Breast epithelium (tissue), 4 donors: Measurements from ENCODE around the gene MPDU1. TPM values are rescaled to one million over a fixed set of nuclear protein-coding genes. Genes with fewer than 3 reads are reported as not detected.
"Not testable (repeated sequence)": the region's sequence is repeated elsewhere in the genome, so short reads cannot be mapped to it uniquely, and the experiment has no call there.

Experiments used
- DNase-seq, 2 donors: peaks; one replicate each; pipeline ENCODE4 v3.0.0-alpha.2; 2019; ENCODE audit warnings: low spot score in 2 of 2
- H3K27ac ChIP-seq, 2 donors: fragments of 200-600 bp; sonication (generic) in 1 of 2; one replicate each; pipeline ENCODE4 v1.5.1; 2016 to 2019; ENCODE audit warnings: mild to moderate bottlenecking in 1 of 2
- H3K27me3 ChIP-seq, 2 donors: fragments of 200-600 bp; sonication (generic) in 1 of 2; one replicate each; pipeline versions ENCODE4 v1.5.1 to v1.6.0; 2017 to 2019; ENCODE audit warnings: control low read depth in 1 of 2, mild to moderate bottlenecking in 1 of 2
- H3K36me3 ChIP-seq: fragments of 200-600 bp; one replicate; pipeline ENCODE4 v1.5.1; 2019
- H3K4me1 ChIP-seq, 2 donors: fragments of 200-600 bp; sonication (generic); one replicate each; pipeline ENCODE4 v1.5.1; 2016 to 2019; ENCODE audit warnings: control low read depth in 1 of 2
- H3K4me3 ChIP-seq, 3 donors: fragments of 200-600 bp; sonication (generic); 1 replicate in 2 of 3; 2 replicates in 1 of 3; pipeline ENCODE4 v1.5.1; 2016 to 2019; ENCODE audit warnings: mild to moderate bottlenecking in 3 of 3, moderate library complexity in 2 of 3
- H3K9me3 ChIP-seq, 2 donors: fragments of 200-600 bp; sonication (generic) in 1 of 2; one replicate each; pipeline ENCODE4 v1.5.1; 2016 to 2019; ENCODE audit warnings: control low read depth in 1 of 2
- POLR2A ChIP-seq: fragments of 450-650 bp; IDR thresholded peaks from one replicate; pipeline ENCODE4 v1.6.1; 2016; ENCODE audit warnings: antibody characterized with exemption, mild to moderate bottlenecking, moderate library complexity
- POLR2AphosphoS5 ChIP-seq, 3 donors: sonication (generic); formaldehyde crosslinking; IDR thresholded peaks; one replicate each; pipeline ENCODE4 v1.6.1; 2017; ENCODE audit warnings: antibody characterized with exemption in 3 of 3
- intact Hi-C: fragments of 100-400 bp; cut with DNase I; formaldehyde crosslinking; loops from one replicate; pipeline ENCODE4 v1.15.1; 2023; ENCODE audit warnings: low total_unique reads
- total RNA-seq, 3 donors: library from RNA; depleted of rRNA; stranded (reverse); fragments of >200 nt; gene quantifications; one replicate each; pipeline ENCODE4 v1.1.0, GENCODE V29; 2016
- TF ChIP-seq, protein P1 (sequence below), 3 donors: fragments of 450-650 bp; IDR thresholded peaks; one replicate each; pipeline ENCODE4 v1.5.1; 2016 to 2017; ENCODE audit warnings: antibody characterized with exemption in 3 of 3, mild to moderate bottlenecking in 3 of 3, moderate library complexity in 3 of 3

The MPDU1 gene
- total RNA-seq, 3 donors from 2014 or later = 66.6 to 140 (median 74.4) TPM

DNA sequence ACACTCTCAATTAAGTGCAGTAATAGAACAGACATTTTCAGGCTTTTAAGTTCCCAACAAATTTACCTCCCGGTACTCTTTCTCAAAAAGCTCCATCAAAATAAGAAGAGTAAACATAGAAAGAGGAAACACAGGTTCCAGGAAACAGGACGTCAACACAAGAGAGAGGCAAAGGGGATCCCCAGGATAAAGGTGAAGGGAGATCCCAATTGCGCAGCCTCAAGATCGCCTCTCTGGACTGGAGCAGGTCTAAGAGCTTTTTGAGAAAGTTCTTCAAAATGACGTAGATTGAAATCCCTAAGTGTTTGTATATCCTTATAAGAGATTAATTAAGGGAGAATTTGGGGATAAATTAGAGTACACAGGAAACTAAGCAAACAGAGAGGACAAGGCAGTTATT is 35.0 kb downstream of the MPDU1 start:
- H3K27ac ChIP-seq = no peak overlapping the region
- no peaks in the 10 kb centered on the region for H3K27me3 ChIP-seq
- intact Hi-C loops = loop anchor here (1.0 kb wide), 1 partner anchor 13 kb away; no protein-coding TSS in a partner anchor
- H3K36me3 ChIP-seq = no peaks in the 10 kb centered on the region
- H3K9me3 ChIP-seq = no peaks in the 10 kb centered on the region
- no peak overlapping the region for H3K4me3 ChIP-seq
- no peak for TF ChIP-seq POLR2AphosphoS5 (IDR thresholded peaks at IDR 0.05)
- TF ChIP-seq POLR2A = no peak
- TF ChIP-seq, protein P1, sequence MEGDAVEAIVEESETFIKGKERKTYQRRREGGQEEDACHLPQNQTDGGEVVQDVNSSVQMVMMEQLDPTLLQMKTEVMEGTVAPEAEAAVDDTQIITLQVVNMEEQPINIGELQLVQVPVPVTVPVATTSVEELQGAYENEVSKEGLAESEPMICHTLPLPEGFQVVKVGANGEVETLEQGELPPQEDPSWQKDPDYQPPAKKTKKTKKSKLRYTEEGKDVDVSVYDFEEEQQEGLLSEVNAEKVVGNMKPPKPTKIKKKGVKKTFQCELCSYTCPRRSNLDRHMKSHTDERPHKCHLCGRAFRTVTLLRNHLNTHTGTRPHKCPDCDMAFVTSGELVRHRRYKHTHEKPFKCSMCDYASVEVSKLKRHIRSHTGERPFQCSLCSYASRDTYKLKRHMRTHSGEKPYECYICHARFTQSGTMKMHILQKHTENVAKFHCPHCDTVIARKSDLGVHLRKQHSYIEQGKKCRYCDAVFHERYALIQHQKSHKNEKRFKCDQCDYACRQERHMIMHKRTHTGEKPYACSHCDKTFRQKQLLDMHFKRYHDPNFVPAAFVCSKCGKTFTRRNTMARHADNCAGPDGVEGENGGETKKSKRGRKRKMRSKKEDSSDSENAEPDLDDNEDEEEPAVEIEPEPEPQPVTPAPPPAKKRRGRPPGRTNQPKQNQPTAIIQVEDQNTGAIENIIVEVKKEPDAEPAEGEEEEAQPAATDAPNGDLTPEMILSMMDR (IDR thresholded peaks at IDR 0.05) = no peak
- H3K4me1 ChIP-seq = peaks cover 0 to 2% of the 10 kb centered on the region in 2 donors
- DNase-seq = no peak

DNA sequence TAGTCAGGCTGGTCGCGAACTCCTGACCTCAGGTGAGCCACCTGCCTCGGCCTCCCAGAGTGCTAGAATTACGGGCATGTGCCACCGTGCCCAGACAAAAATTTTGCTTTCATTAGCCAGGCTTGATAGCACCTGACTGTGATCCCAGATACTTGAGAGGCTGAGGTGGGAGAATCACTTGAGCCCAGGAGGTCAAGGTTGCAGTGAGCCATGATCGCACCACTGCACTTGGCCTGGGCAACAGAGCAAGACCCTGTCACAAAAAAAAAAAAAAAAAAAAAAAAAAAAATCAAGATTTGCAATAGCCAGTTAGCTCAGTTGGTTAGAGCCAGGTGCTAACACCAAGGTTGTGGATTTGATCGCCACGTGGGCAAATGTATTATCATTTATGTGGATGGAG is 37.2 kb downstream of the MPDU1 start:
- TF ChIP-seq POLR2A (no peak), POLR2AphosphoS5 (IDR thresholded peaks at IDR 0.05) (no peak)
- TF ChIP-seq, protein P1 (IDR thresholded peaks at IDR 0.05) = no peak
- DNase-seq = no peak
- Histone ChIP-seq H3K4me3 (no peak overlapping the region), H3K27me3 (no peaks in the 10 kb centered on the region), H3K27ac (no peak overlapping the region), H3K36me3 (no peaks in the 10 kb centered on the region), H3K4me1 (no peaks in the 10 kb centered on the region), H3K9me3 (no peaks in the 10 kb centered on the region)
- intact Hi-C loops = no loop called here

DNA sequence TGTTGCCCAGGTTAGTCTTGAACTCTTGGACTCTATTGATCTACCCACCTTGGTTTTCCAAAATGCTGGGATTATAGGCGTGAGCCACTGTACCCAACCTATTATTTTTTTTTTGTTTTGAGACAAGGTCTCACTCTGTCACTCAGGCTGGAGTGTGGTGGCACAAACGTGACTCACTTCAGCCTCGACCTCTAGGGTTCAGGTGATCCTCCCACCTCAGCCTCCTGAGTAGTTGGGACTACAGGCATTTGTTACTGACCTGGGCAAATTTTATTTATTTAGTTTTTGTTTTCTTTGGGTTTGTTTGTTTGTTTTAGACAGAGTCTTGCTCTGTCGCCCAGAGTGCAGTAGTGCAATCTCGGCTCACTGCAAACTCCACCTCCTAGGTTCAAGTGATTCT is 40.0 kb downstream of the MPDU1 start:
- no peaks in the 10 kb centered on the region for H3K36me3 ChIP-seq
- no peak overlapping the region for H3K4me3 ChIP-seq
- intact Hi-C loops = no loop called here
- H3K27me3 ChIP-seq = no peaks in the 10 kb centered on the region
- H3K9me3 ChIP-seq = no peaks in the 10 kb centered on the region
- TF ChIP-seq POLR2AphosphoS5 (IDR thresholded peaks at IDR 0.05) (no peak), POLR2A (no peak)
- TF ChIP-seq, protein P1 (IDR thresholded peaks at IDR 0.05) = no peak
- no peak for DNase-seq
- no peaks in the 10 kb centered on the region for H3K4me1 ChIP-seq
- H3K27ac ChIP-seq = no peak overlapping the region

DNA sequence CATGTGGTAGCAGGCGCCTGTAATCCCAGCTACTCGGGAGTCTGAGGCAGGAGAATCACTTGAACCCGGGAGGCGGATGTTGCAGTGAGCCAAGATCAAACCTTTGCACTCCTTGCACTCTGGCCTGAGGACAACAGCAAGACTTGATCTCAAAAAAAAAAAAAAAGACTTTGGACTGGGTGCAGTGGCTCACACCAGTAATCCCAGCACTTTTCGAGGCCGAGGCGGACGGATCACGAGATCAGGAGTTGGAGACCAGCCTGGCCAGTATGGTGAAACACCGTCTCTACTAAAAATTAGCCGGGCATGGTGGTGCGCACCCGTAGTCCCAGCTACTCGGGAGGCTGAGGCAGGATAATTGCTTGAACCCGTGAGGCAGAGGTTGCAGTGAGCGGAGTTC is 42.1 kb downstream of the MPDU1 start:
- DNase-seq, H3K27me3 ChIP-seq, H3K9me3 ChIP-seq, H3K36me3 ChIP-seq, intact Hi-C loops, H3K4me3 ChIP-seq, H3K4me1 ChIP-seq, H3K27ac ChIP-seq: not testable (repeated sequence)

DNA sequence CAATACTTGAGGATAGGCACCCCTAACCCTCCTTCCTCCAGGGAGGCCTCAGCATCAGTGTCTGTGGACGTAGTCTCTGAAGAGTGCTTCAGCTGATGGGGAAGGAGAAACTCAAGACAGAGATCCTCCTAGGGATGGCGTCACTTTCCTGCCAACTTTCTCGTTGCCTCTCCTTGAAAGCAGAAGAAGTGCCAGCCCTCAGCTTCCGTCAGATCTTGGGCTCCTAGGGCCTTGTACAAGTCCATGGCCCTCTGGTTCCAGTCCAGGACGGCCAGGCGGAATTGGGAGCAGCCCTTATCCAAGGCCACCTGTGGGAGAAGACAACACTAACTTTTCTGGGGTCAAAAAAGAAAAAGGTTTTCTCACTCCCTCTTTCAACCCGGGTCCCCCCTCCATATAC is 42.7 kb downstream of the MPDU1 start:
- intact Hi-C loops = no loop called here

More for the DNA sequence above, 42.7 kb downstream of the MPDU1 start:
- no peaks in the 10 kb centered on the region for H3K9me3 ChIP-seq
- peak overlapping the region in 2 of 3 donors; percentile 82 to 94 for H3K4me3 ChIP-seq
- TF ChIP-seq, protein P1 (IDR thresholded peaks at IDR 0.05) = no peak
- TF ChIP-seq POLR2AphosphoS5 (IDR thresholded peaks at IDR 0.05) (no peak), POLR2A (no peak)
- DNase-seq = no peak
- no peaks in the 10 kb centered on the region for H3K4me1 ChIP-seq
- no peak overlapping the region for H3K27ac ChIP-seq
- H3K36me3 ChIP-seq = no peaks in the 10 kb centered on the region
- H3K27me3 ChIP-seq = no peaks in the 10 kb centered on the region
